OCI-LY1 (cell line): Measurements from ENCODE around the gene NEMF.
"Not testable (repeated sequence)": the region's sequence is repeated elsewhere in the genome, so short reads cannot be mapped to it uniquely, and the experiment has no call there.

Experiments used
- H2AFZ ChIP-seq: fragments of 200-600 bp; sonication (generic), shearing (Covaris generic); 2 replicates; pipeline ENCODE4 v1.6.0; 2014; ENCODE audit warnings: antibody characterized with exemption, mild to moderate bottlenecking, low read length
- H3F3A ChIP-seq: fragments of 200-600 bp; sonication (generic), shearing (Covaris generic); 2 replicates; pipeline ENCODE4 v1.6.0; 2014; ENCODE audit warnings: mild to moderate bottlenecking, antibody characterized with exemption, low read length, moderate library complexity; ENCODE audit not compliant: insufficient read depth
- H3K27ac ChIP-seq: fragments of 200-600 bp; sonication (generic); 2 replicates; pipeline ENCODE4 v1.5.1; 2014; ENCODE audit warnings: low read length, mixed run types, mild to moderate bottlenecking, low read depth; ENCODE audit not compliant: poor library complexity, severe bottlenecking
- H3K27me3 ChIP-seq: fragments of 200-600 bp; sonication (generic); 2 replicates; pipeline ENCODE4 v1.6.0; 2014; ENCODE audit warnings: antibody characterized with exemption, mild to moderate bottlenecking, low read length, moderate library complexity; ENCODE audit not compliant: insufficient read depth
- H3K36me3 ChIP-seq: fragments of 200-600 bp; sonication (generic); 2 replicates; pipeline ENCODE4 v1.6.1; 2014; ENCODE audit warnings: mild to moderate bottlenecking, antibody characterized with exemption, low read length, moderate library complexity, mixed read lengths; ENCODE audit not compliant: insufficient read depth
- H3K4me1 ChIP-seq: fragments of 200-600 bp; sonication (generic); 2 replicates; pipeline ENCODE4 v1.5.1; 2014; ENCODE audit warnings: mild to moderate bottlenecking, low read length, moderate library complexity; ENCODE audit not compliant: insufficient read depth, severe bottlenecking
- H3K4me2 ChIP-seq: fragments of 200-600 bp; sonication (generic), shearing (Covaris generic); 2 replicates; pipeline ENCODE4 v1.6.1; 2014; ENCODE audit warnings: low read length
- H3K4me3 ChIP-seq: fragments of 200-600 bp; sonication (generic); 2 replicates; pipeline ENCODE4 v1.5.1; 2014; ENCODE audit warnings: low read length, low read depth, mild to moderate bottlenecking, mixed read lengths; ENCODE audit not compliant: poor library complexity, severe bottlenecking
- H3K79me2 ChIP-seq: fragments of 200-600 bp; shearing (Covaris generic); 2 replicates; pipeline ENCODE4 v1.6.1; 2016; ENCODE audit warnings: mixed run types, low read length, mixed read lengths; ENCODE audit not compliant: insufficient read depth
- H3K9ac ChIP-seq: fragments of 200-600 bp; sonication (generic), shearing (Covaris generic); 2 replicates; pipeline ENCODE4 v1.6.1; 2014; ENCODE audit warnings: mild to moderate bottlenecking, low read length, mixed read lengths
- H3K9me2 ChIP-seq: fragments of 200-600 bp; sonication (generic), shearing (Covaris generic); 2 replicates; pipeline ENCODE4 v1.6.1; 2014; ENCODE audit warnings: low read depth, mild to moderate bottlenecking, low read length, mixed read lengths
- H3K9me3 ChIP-seq: fragments of 200-600 bp; shearing (Covaris generic); 2 replicates; pipeline ENCODE4 v1.6.1; 2014; ENCODE audit warnings: low read length, mixed read lengths
- H4K20me1 ChIP-seq: fragments of 200-600 bp; sonication (generic), shearing (Covaris generic); 2 replicates; pipeline ENCODE4 v1.6.0; 2016; ENCODE audit warnings: mild to moderate bottlenecking, low read length; ENCODE audit not compliant: insufficient read depth
- EZH2 ChIP-seq: fragments of 200-600 bp; sonication (generic), shearing (Covaris generic); IDR thresholded peaks from 2 replicates; pipeline ENCODE4 v1.8.0; 2017; ENCODE audit warnings: borderline replicate concordance, mixed run types, mild to moderate bottlenecking, antibody characterized with exemption, low read length, moderate library complexity, mixed read lengths
- TF ChIP-seq, protein P1 (sequence below): fragments of 200-600 bp; sonication (generic), shearing (Covaris generic); IDR thresholded peaks from 2 replicates; pipeline ENCODE4 v1.5.1; 2017; ENCODE audit warnings: mild to moderate bottlenecking, antibody characterized with exemption, low read length, moderate library complexity, mixed read lengths

NEMF gene

DNA sequence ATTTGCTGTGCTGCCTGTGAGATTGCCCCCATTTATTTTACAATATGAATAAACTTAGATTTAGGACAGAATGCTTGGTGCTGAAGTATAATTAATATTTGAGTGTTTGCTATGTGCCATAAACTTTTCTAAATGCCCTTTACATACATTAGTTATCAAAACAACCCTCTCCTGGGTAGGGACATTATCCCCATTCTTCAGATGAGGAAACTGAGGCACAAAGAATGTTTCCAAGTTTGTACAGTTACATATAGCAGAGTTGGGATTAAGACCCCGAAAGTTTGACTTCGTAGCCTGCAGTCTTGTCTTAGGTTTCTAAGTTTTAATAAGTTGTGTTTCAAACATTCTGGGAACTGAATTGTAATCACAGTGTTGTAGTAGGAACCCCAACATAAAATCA lies 66.3 kb downstream of the NEMF start:
- H3K4me3 ChIP-seq = no peak overlapping the region
- H3K36me3 ChIP-seq = peaks cover 93% of the 10 kb centered on the region
- H3K9ac ChIP-seq = no peak overlapping the region
- H3K27ac ChIP-seq = no peak overlapping the region
- no peaks in the 10 kb centered on the region for H3K9me3 ChIP-seq
- TF ChIP-seq, protein P1, sequence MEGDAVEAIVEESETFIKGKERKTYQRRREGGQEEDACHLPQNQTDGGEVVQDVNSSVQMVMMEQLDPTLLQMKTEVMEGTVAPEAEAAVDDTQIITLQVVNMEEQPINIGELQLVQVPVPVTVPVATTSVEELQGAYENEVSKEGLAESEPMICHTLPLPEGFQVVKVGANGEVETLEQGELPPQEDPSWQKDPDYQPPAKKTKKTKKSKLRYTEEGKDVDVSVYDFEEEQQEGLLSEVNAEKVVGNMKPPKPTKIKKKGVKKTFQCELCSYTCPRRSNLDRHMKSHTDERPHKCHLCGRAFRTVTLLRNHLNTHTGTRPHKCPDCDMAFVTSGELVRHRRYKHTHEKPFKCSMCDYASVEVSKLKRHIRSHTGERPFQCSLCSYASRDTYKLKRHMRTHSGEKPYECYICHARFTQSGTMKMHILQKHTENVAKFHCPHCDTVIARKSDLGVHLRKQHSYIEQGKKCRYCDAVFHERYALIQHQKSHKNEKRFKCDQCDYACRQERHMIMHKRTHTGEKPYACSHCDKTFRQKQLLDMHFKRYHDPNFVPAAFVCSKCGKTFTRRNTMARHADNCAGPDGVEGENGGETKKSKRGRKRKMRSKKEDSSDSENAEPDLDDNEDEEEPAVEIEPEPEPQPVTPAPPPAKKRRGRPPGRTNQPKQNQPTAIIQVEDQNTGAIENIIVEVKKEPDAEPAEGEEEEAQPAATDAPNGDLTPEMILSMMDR = no peak
- no peak for TF ChIP-seq EZH2
- H3K9me2 ChIP-seq = no peaks in the 10 kb centered on the region
- no peaks in the 10 kb centered on the region for H3K4me1 ChIP-seq
- H3K79me2 ChIP-seq = no peaks in the 10 kb centered on the region
- no peaks in the 10 kb centered on the region for H3K27me3 ChIP-seq
- H3F3A ChIP-seq = no peaks in the 10 kb centered on the region
- no peak overlapping the region for H3K4me2 ChIP-seq
- no peaks in the 10 kb centered on the region for H4K20me1 ChIP-seq
- no peak overlapping the region for H2AFZ ChIP-seq

DNA sequence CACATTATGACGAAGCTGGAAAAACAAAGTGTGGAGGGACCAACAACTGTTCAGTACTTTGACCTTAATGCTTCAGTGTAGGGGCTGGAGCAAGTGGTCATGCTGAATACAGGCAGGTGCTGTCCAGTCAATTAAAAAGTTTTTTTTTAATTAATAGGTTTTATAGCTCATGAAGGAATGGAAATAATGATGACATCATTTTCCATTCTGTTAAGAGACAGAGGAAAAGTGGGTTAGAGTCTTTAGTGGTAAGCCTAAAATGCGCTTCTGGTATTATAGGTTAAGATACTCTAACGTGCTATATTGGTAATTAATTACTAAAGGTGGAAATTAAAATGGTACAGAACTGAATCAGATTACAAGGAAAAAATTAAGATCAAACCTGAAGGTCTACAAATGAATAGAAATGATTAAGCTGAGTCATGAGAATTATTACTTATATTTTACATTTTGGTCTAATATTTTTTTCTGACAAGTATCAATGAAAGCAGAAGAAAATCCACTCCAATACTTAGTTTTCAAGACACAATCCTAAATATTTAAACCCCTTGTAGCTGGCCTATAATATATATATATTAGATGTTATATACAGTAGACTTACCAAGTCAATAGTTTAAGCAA lies 69.1 kb downstream of the NEMF start:
- TF ChIP-seq, protein P1 = no peak
- TF ChIP-seq EZH2 = no peak
- H4K20me1 ChIP-seq = no peaks in the 10 kb centered on the region
- H3K9me3 ChIP-seq = no peaks in the 10 kb centered on the region
- no peak overlapping the region for H3K9ac ChIP-seq
- no peak overlapping the region for H2AFZ ChIP-seq
- H3F3A ChIP-seq = no peaks in the 10 kb centered on the region
- no peak overlapping the region for H3K4me3 ChIP-seq
- H3K36me3 ChIP-seq = peaks cover 100% of the 10 kb centered on the region
- no peaks in the 10 kb centered on the region for H3K79me2 ChIP-seq
- H3K4me1 ChIP-seq = no peaks in the 10 kb centered on the region
- no peak overlapping the region for H3K27ac ChIP-seq
- H3K9me2 ChIP-seq = no peaks in the 10 kb centered on the region
- H3K27me3 ChIP-seq = no peaks in the 10 kb centered on the region
- H3K4me2 ChIP-seq = no peak overlapping the region

DNA sequence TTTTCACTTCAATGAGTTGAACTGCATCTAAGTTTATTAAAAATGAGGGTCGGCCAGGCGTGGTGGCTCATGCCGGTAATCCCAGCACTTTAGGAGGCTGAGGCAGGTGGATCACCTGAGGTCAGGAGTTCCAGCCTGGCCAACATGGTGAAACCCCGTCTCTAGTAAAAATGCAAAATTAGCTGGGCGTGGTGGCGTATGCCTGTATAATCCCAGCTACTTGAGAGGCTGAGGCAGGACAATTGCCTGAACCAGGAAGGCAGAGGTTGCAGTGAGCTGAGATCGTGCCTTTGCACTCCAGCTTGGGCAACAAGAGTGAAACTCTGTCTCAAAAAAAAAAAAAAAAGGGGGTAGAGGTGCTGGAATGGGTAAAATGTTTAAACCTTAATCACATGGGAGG lies 71.5 kb downstream of the NEMF start:
- not testable (repeated sequence) for H3K27me3 ChIP-seq, H3K9ac ChIP-seq, H4K20me1 ChIP-seq, H3K9me2 ChIP-seq, H3K27ac ChIP-seq, H2AFZ ChIP-seq, H3K4me3 ChIP-seq, H3K4me2 ChIP-seq, H3F3A ChIP-seq, H3K9me3 ChIP-seq, H3K4me1 ChIP-seq, H3K79me2 ChIP-seq
- H3K36me3 ChIP-seq = peaks cover 91% of the 10 kb centered on the region

DNA sequence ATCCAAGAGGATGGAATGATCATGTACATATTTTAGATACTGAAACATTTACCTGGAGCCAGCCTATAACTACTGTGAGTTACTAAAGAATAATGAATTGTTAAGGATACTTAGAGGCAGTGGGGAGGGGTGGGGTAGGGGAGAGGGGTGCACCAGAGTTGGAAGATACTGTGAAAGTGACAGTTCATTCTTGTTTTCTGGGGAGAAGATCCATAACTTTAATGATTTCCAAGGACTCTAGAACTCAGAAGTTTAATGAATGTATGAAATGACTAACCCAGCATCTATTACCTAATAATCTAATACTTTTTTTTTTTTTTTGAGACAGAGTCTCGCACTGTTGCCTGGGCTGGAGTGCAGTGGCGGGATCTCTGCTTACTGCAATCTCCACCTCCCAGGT lies 74.2 kb downstream of the NEMF start:
- H3K27me3 ChIP-seq = no peaks in the 10 kb centered on the region
- H3F3A ChIP-seq = no peaks in the 10 kb centered on the region
- no peak overlapping the region for H2AFZ ChIP-seq
- H3K79me2 ChIP-seq = no peaks in the 10 kb centered on the region
- no peaks in the 10 kb centered on the region for H3K4me1 ChIP-seq
- no peaks in the 10 kb centered on the region for H3K9me2 ChIP-seq
- H4K20me1 ChIP-seq = no peaks in the 10 kb centered on the region
- H3K36me3 ChIP-seq = peaks cover 84% of the 10 kb centered on the region
- no peaks in the 10 kb centered on the region for H3K9me3 ChIP-seq
- TF ChIP-seq, protein P1 = no peak
- TF ChIP-seq EZH2 = no peak
- no peak overlapping the region for H3K4me2 ChIP-seq
- no peak overlapping the region for H3K4me3 ChIP-seq
- no peak overlapping the region for H3K27ac ChIP-seq
- H3K9ac ChIP-seq = no peak overlapping the region
